ENCODE measurements around the gene RPS6KB1. TPM values are rescaled to one million over a fixed set of nuclear protein-coding genes. Genes with fewer than 3 reads are reported as not detected.
"Not testable (repeated sequence)": the region's sequence is repeated elsewhere in the genome, so short reads cannot be mapped to it uniquely, and the experiment has no call there.

Gene RPS6KB1
- polyA plus RNA-seq, 1 donor from 2014 or later, result 23.5 TPM

GRCh38 chr17:59856859-59857794 lies 35.8 kb upstream of the RPS6KB1 start:
- Mint-ChIP-seq H3K4me3 (no peak overlapping the region), H3K27me3 (no peaks in the 10 kb centered on the region), H3K4me1 (peaks cover 6 to 10% (median 6%) of the 10 kb centered on the region in 3 donors), H3K9me3 (no peaks in the 10 kb centered on the region), H3K36me3 (peaks cover 5% of the 10 kb centered on the region), H3K27ac (peak overlapping the region in 1 of 3 donors; percentile 65)

GRCh38 chr17:59858167-59858816 lies 34.6 kb upstream of the RPS6KB1 start:
- Mint-ChIP-seq H3K4me1 (peaks cover 2 to 6% (median 3%) of the 10 kb centered on the region in 3 donors), H3K27me3 (no peaks in the 10 kb centered on the region), H3K27ac (no peak overlapping the region), H3K36me3 (peaks cover under 1% of the 10 kb centered on the region), H3K4me3 (no peak overlapping the region), H3K9me3 (no peaks in the 10 kb centered on the region)

GRCh38 chr17:59858932-59859331 lies 34.0 kb upstream of the RPS6KB1 start:
- H3K27me3 Mint-ChIP-seq, result no peaks in the 10 kb centered on the region
- H3K36me3 Mint-ChIP-seq, result no peaks in the 10 kb centered on the region
- no peak overlapping the region for H3K4me3 Mint-ChIP-seq
- H3K27ac Mint-ChIP-seq, result peak overlapping the region in 1 of 3 donors; percentile 19
- no peaks in the 10 kb centered on the region for H3K9me3 Mint-ChIP-seq
- peaks cover 0 to 2% (median 0%) of the 10 kb centered on the region in 3 donors for H3K4me1 Mint-ChIP-seq

GRCh38 chr17:59859444-59860025 lies 33.4 kb upstream of the RPS6KB1 start:
- no peak overlapping the region for H3K4me3 Mint-ChIP-seq
- no peaks in the 10 kb centered on the region for H3K27me3 Mint-ChIP-seq
- H3K9me3 Mint-ChIP-seq, result no peaks in the 10 kb centered on the region
- no peaks in the 10 kb centered on the region for H3K36me3 Mint-ChIP-seq
- peaks cover 0 to 2% (median 0%) of the 10 kb centered on the region in 3 donors for H3K4me1 Mint-ChIP-seq
- peak overlapping the region in 1 of 3 donors; percentile 39 for H3K27ac Mint-ChIP-seq

GRCh38 chr17:59863616-59864015 lies 29.3 kb upstream of the RPS6KB1 start:
- H3K4me1 Mint-ChIP-seq, result peaks cover 0 to 2% (median 0%) of the 10 kb centered on the region in 3 donors
- H3K9me3 Mint-ChIP-seq, result no peaks in the 10 kb centered on the region
- peaks cover 2% of the 10 kb centered on the region for H3K36me3 Mint-ChIP-seq
- no peak overlapping the region for H3K27ac Mint-ChIP-seq
- no peak overlapping the region for H3K4me3 Mint-ChIP-seq
- no peaks in the 10 kb centered on the region for H3K27me3 Mint-ChIP-seq

GRCh38 chr17:59869941-59870218 lies 23.0 kb upstream of the RPS6KB1 start:
- peaks cover 6% of the 10 kb centered on the region for H3K36me3 Mint-ChIP-seq
- H3K9me3 Mint-ChIP-seq, result no peaks in the 10 kb centered on the region
- no peak overlapping the region for H3K4me3 Mint-ChIP-seq
- no peaks in the 10 kb centered on the region for H3K4me1 Mint-ChIP-seq
- no peak overlapping the region for H3K27ac Mint-ChIP-seq
- H3K27me3 Mint-ChIP-seq, result no peaks in the 10 kb centered on the region

GRCh38 chr17:59870482-59870881 lies 22.4 kb upstream of the RPS6KB1 start:
- Mint-ChIP-seq H3K4me3 (no peak overlapping the region), H3K4me1 (no peaks in the 10 kb centered on the region), H3K27ac (no peak overlapping the region), H3K36me3 (peaks cover 5% of the 10 kb centered on the region), H3K9me3 (no peaks in the 10 kb centered on the region), H3K27me3 (no peaks in the 10 kb centered on the region)

- Mint-ChIP-seq H3K27ac (no peak overlapping the region), H3K36me3 (peaks cover 4% of the 10 kb centered on the region), H3K27me3 (no peaks in the 10 kb centered on the region), H3K9me3 (no peaks in the 10 kb centered on the region), H3K4me1 (no peaks in the 10 kb centered on the region), H3K4me3 (no peak overlapping the region)
Measured at GRCh38 chr17:59872351-59872750, 20.6 kb upstream of the RPS6KB1 start.

GRCh38 chr17:59873414-59873813 lies 19.5 kb upstream of the RPS6KB1 start:
- not testable (repeated sequence) for H3K27ac Mint-ChIP-seq, H3K36me3 Mint-ChIP-seq, H3K4me1 Mint-ChIP-seq, H3K27me3 Mint-ChIP-seq, H3K9me3 Mint-ChIP-seq, H3K4me3 Mint-ChIP-seq

GRCh38 chr17:59874376-59874775 lies 18.5 kb upstream of the RPS6KB1 start:
- Mint-ChIP-seq H3K9me3 (no peaks in the 10 kb centered on the region), H3K27ac (no peak overlapping the region), H3K4me3 (no peak overlapping the region), H3K27me3 (no peaks in the 10 kb centered on the region), H3K4me1 (no peaks in the 10 kb centered on the region), H3K36me3 (peaks cover 2% of the 10 kb centered on the region)

GRCh38 chr17:59876107-59876506 lies 16.8 kb upstream of the RPS6KB1 start:
- Mint-ChIP-seq H3K27me3 (no peaks in the 10 kb centered on the region), H3K4me1 (no peaks in the 10 kb centered on the region), H3K36me3 (no peaks in the 10 kb centered on the region), H3K9me3 (no peaks in the 10 kb centered on the region), H3K27ac (no peak overlapping the region), H3K4me3 (no peak overlapping the region)

- no peak overlapping the region for H3K4me3 Mint-ChIP-seq
- H3K9me3 Mint-ChIP-seq, result no peaks in the 10 kb centered on the region
- peak overlapping the region in 1 of 3 donors; percentile 85 for H3K27ac Mint-ChIP-seq
- H3K27me3 Mint-ChIP-seq, result no peaks in the 10 kb centered on the region
- no peaks in the 10 kb centered on the region for H3K36me3 Mint-ChIP-seq
- H3K4me1 Mint-ChIP-seq, result no peaks in the 10 kb centered on the region
Measured at GRCh38 chr17:59877965-59878364, 15.0 kb upstream of the RPS6KB1 start.

- Mint-ChIP-seq H3K4me1 (no peaks in the 10 kb centered on the region), H3K27ac (no peak overlapping the region), H3K27me3 (no peaks in the 10 kb centered on the region), H3K36me3 (no peaks in the 10 kb centered on the region), H3K9me3 (no peaks in the 10 kb centered on the region), H3K4me3 (no peak overlapping the region)
Measured at GRCh38 chr17:59878624-59879023, 14.3 kb upstream of the RPS6KB1 start.

- no peaks in the 10 kb centered on the region for H3K9me3 Mint-ChIP-seq
- no peaks in the 10 kb centered on the region for H3K27me3 Mint-ChIP-seq
- H3K4me3 Mint-ChIP-seq, result no peak overlapping the region
- no peak overlapping the region for H3K27ac Mint-ChIP-seq
- H3K4me1 Mint-ChIP-seq, result peaks cover 4 to 13% (median 6%) of the 10 kb centered on the region in 3 donors
- H3K36me3 Mint-ChIP-seq, result peaks cover 5% of the 10 kb centered on the region
Measured at GRCh38 chr17:59884861-59885260, 8.1 kb upstream of the RPS6KB1 start.

- peaks cover 8% of the 10 kb centered on the region for H3K36me3 Mint-ChIP-seq
- H3K4me3 Mint-ChIP-seq, result peak overlapping the region in 1 of 4 donors; percentile 51
- H3K4me1 Mint-ChIP-seq, result peaks cover 21 to 23% (median 21%) of the 10 kb centered on the region in 3 donors
- no peaks in the 10 kb centered on the region for H3K9me3 Mint-ChIP-seq
- H3K27me3 Mint-ChIP-seq, result no peaks in the 10 kb centered on the region
- peak overlapping the region in 2 of 3 donors; percentile 25 to 76 for H3K27ac Mint-ChIP-seq
Measured at GRCh38 chr17:59888145-59888750, 4.7 kb upstream of the RPS6KB1 start.
